GM12873 (cell line): ENCODE results near the gene GCHFR.

Source experiments
- CTCF ChIP-seq: IDR thresholded peaks from 2 replicates; pipeline ENCODE4 v1.5.1; 2012; ENCODE audit warnings: low read depth, mild to moderate bottlenecking, moderate library complexity, low read length, control low read depth; ENCODE audit not compliant: insufficient read depth; ENCODE audit errors: missing control alignments

Gene GCHFR

DNA sequence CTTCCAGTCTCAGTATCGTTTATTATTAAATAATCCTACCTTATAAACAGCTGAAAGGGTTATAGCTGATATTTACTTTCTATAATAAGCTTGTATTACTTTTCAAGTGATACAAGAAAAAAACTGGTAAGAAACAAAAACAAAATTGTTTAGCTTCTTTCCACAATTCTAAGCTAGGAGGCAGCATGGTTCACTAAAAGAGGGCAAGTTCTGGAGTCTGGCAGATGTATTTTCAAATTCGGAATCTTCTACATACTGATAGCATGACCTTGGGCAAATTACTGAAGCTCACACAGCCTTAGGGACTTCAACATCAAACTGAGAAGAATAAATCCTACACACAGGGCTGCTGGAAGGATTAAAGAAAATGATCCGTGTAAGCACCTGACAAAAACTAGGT lies 21.3 kb downstream of the GCHFR start:
- no peak for TF ChIP-seq CTCF

- no peak for TF ChIP-seq CTCF
These were observed 21.9 kb downstream of the GCHFR start for GRCh38 chr15:40785814-40786213.

GRCh38 chr15:40787344-40787841 lies 23.5 kb downstream of the GCHFR start:
- no peak for TF ChIP-seq CTCF

DNA sequence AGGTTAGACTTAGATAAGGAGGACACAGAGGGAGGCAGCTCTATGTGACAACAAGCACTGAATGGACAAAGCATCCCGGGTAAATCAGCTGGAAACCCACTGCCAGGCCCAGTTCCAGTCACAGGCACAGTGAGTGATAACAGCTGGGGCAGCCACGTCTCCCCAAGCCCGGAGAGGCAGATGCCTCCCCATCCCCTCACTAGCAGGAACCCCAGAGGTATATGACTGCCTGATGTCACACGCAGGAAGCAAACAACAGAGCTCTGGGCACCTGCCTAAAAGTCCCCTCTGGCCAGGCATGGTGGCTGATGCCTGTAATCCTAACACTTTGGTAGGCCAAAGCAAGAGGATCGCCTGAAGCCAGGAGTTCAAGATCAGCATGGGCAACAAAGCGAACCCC lies 24.1 kb downstream of the GCHFR start:
- no peak for TF ChIP-seq CTCF

- TF ChIP-seq CTCF: no peak
These were observed 25.3 kb downstream of the GCHFR start for GRCh38 chr15:40789119-40789518.

DNA sequence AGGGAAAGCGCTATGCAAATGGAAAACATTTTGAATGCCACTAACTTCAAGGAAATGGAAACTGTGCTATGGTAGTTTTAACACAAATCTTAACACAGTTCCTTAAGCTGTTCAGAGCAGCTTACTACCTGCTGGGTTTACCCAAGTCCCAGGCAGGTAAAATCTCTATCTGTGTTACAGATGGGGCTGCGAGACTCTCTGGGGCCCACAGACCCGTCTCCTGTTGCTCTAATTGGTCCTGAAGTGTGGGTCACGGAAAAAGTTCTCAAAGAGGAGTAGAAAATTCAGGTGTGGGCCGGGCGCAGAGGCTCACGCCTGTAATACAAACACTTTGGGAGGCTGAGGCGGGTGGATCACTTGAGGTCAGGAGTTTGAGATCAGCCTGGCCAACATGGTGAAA lies 26.1 kb downstream of the GCHFR start:
- no peak for TF ChIP-seq CTCF

DNA sequence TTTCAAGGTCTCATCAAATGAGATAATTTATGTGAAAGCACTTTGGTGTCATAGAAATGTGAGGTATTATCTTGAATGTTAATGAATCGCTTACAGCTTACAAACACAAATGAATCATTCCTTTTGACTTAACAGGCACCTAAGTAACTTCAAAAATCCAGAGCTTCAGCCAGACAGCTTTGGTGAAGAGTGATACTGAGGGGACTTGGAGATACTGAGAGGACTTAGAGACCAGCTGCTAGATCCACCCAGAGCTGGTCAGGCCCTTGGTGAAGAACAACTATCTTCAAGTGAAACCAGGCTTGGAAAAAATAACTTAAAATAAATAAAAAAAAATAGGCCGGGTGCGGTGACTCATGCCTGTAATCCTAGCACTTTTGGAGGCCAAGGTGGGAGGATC lies 26.9 kb downstream of the GCHFR start:
- TF ChIP-seq CTCF: no peak
